Measurements from ENCODE around the gene FSTL3.

- TF ChIP-seq CTCF (IDR thresholded peaks at IDR 0.05) (peak in 1 of 6 experiments; percentile 5), POLR2A (IDR thresholded peaks at IDR 0.05) (no peak)
Observed at GRCh38 chr19:663682-664117, 12.5 kb upstream of the FSTL3 start.
